CD4-positive, alpha-beta T cell treated with Interleukin-21 for 1 hour (primary cell): ENCODE data around the gene RFT1.

Experiments used
- DNase-seq: peaks from one replicate; pipeline ENCODE4 v3.0.0-alpha.2; 2020

The RFT1 gene

GRCh38 chr3:53147903-53148400 is 17.7 kb upstream of the RFT1 start:
- DNase-seq: no peak

- DNase-seq: no peak
These were observed 17.1 kb upstream of the RFT1 start for GRCh38 chr3:53147151-53147902.

DNA sequence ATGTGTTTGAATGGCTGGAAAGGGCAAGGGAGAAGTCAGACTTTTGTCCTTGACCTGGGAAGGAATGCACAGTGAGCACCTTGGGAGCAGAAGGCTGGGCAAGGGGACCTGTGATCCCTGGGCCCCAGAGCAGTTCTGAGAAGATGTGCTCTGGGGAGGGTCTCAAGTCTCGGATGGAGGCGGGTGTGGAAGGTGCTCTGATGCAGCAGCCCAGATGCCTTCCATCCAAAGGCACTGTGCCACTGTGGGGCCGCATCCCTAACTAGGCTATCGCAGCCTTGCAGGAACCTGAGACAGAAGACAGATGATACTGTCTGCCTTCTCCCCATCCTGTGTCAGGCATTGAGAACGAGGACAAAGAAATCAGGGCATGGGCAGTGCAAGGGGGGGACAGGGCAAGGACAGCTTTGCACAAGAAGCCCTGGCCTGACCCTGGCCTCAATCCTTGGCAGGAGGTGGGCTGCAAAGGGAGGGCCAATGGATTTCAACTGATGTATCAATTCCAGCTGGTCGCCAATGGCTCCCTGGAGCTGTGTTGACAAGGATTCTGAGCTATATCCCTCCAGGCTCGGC is 16.2 kb upstream of the RFT1 start:
- no peak for DNase-seq

- no peak for DNase-seq
These were observed 15.5 kb upstream of the RFT1 start for GRCh38 chr3:53145713-53146080.

DNA sequence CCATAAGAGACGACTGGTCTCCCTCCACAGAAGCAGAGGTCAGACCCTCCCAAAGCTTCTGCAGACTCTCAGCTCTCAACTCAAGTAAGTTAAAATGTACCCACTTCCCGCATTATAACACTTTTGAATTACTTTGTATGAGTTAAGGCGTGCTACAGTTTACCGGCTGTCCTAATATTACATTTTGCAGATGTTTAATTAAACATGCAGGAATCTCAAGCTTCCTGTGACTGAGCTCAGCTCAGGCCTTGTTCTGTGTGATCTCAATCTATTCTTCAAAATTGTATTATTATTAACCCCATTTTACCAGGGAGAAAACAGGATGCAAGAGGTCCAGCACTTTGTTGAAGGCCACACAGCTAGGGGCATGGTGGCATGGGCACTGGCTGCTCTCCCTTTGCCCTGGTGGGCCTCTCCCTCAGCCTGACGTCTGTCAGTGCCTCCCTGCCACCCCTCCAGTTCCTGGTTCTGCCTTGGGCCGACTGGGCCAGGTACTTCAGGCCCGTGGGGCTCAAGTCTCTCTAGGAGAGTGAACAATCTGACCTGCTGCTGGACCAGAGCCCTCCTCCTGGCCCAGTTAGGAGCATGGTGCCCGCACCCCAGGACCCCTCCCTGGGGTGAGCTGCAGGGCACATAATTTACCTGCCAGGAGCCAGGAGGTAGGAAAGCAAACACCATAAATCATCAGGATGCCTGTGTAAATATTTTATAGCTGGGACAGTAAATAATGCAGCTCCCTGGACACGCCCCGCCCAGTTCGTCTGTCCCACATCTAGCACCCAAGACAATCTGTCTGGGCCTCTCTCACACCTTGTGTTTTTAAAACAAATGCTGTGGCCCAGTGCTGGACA is 14.9 kb upstream of the RFT1 start:
- DNase-seq: no peak

DNA sequence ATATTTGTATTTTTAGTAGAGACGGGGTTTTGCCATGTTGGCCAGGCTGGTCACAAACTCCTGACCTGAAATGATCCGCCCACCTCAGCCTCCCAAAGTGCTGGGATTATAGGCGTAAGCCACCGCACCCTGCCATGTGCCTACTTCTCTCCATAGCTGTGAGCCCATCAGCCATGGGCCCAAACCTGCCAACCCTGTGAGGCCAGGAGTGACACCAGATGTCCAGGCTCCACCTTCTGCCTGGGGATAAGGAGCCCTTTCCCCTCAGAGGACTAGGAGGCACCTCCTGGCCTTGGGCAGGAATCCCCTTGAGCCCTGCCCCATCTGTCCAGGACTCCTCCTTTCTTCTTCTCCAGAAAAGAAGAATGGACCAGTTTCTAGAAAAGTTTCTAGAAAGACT is 14.2 kb upstream of the RFT1 start:
- DNase-seq: no peak

- DNase-seq: peak; percentile 5
These were observed 12.8 kb upstream of the RFT1 start for GRCh38 chr3:53142986-53143385.

- no peak for DNase-seq
These were observed 10.9 kb upstream of the RFT1 start for GRCh38 chr3:53140847-53141845.

- DNase-seq: no peak
These were observed 9.9 kb upstream of the RFT1 start for GRCh38 chr3:53139906-53140846.

DNA sequence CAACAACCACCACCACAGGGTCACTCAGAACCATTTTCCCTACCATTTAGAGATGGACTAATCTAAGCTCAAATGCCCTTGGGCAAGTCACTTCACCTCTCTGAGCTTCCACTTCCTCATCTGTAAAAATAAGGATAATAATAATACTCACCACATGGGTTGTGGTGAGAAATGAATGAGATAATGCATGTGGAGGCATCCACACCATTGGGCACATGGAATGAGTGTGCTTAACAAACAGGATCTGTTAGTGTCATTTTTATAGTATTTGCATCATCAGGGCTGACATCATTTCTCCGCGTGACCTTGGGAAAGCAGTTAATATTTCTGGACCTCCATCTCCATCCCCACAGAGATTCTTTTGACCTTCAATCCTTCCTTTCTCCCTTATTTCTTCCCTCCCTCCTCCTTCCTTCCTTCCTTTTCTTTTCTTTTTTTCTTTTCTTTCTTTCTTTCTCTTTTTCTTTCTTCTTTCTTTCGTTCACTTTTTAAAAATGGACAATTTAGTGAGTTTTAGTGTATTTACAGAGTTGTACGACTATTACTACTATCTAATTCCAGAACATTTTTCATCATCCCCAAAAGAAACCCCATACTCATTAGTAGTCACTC is 7.7 kb upstream of the RFT1 start:
- DNase-seq: no peak

DNA sequence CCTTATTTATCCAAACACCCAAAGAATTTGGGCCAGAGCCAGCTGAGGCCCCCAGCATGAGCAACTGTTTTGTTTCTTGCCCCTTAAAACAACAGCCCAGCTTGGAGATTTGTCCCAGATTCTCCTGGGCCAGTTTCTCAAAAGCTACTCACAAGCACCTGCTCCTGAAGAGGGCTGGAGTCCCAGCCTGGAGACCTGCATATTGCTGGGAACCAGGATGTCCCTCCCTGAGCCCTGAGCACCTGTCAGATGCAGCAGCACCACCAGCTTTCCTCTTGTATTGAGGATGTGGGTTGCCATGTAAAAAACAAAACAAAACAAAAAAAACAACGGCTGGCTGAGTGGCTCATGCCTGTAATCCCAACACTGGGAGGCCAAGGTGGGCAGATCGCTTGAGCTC is 7.0 kb upstream of the RFT1 start:
- DNase-seq: no peak

- DNase-seq: peak; percentile 69
These were observed 4.5 kb upstream of the RFT1 start for GRCh38 chr3:53134631-53135232.

GRCh38 chr3:53132347-53132746 is 2.1 kb upstream of the RFT1 start:
- no peak for DNase-seq

DNA sequence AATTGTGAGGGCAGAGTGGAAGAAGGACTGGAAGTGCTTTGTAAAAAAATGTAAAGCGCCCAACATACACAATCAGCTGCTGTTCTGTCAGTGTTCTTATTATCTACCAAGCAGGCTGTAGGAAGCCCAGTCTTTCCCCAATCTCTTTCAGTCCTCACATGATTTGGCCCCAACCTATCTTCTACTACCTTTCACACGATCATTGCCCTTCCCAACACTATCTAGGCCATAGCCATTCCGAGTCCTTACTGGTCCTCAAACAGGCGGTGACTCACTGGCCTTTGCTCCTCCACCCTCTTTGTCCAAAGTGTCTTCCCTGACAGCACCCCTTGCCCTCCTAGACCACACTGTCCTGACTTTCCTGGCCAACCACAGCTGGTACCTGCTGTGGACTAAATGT is 861 bp upstream of the RFT1 start:
- no peak for DNase-seq

GRCh38 chr3:53129344-53129743 is 891 bp downstream of the RFT1 start:
- no peak for DNase-seq

- no peak for DNase-seq
These were observed 3.6 kb downstream of the RFT1 start for GRCh38 chr3:53126601-53127000.

DNA sequence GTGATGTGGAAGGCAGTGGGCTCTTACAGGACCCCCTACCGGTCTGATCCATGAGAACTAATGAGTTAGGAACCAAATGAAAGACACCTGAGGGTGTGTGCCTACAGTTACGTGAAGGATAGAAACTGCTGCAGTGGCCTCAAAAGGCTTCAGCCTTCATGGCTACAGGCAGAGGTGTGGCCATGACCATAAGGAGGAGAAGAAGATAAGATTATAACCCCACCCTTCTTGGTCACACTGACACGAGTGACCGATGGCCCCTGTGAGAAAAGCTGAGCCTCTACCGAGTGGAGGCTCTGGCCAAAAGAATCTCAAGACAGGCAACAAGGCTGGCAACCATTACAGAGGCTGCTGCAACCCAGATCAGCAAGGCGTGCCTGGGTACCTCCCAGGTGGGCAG is 6.3 kb downstream of the RFT1 start:
- no peak for DNase-seq

DNA sequence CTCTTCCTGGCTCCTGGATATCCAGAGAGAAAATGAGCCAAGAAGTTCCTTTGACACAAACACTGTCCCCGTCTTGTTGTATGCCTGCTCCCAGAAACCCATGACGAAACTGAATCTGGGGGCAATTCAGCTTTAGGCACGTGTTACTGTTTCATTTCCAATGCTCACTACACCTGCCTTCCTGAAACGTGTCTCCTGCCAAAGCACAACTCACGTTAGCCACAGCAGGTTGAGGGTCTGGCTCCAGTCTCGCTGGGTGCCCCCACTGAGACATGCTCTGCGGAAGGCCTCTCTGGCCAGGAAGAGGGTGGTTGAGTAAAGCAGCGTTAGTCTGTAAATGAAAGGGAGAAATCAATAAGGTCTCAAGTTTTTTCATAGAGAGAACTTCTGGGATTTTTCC is 6.7 kb downstream of the RFT1 start:
- DNase-seq: no peak

DNA sequence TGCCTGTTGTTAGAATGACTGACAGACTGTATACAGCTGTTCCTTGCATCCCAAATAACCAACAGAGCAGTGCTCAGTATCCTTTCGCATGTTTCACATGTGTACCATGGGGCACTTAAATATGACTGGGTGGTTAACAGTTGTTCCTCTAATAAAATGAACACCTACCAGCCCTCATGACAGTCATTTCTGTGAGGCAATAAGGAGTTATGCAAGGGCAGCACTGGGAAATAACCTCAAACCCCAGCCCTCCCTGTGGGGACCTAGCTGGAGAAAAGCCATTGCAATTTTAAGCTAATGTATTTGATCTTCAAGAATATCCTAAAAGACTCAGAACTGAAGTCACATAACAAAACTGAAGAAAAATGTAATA is 7.3 kb downstream of the RFT1 start:
- DNase-seq: no peak

DNA sequence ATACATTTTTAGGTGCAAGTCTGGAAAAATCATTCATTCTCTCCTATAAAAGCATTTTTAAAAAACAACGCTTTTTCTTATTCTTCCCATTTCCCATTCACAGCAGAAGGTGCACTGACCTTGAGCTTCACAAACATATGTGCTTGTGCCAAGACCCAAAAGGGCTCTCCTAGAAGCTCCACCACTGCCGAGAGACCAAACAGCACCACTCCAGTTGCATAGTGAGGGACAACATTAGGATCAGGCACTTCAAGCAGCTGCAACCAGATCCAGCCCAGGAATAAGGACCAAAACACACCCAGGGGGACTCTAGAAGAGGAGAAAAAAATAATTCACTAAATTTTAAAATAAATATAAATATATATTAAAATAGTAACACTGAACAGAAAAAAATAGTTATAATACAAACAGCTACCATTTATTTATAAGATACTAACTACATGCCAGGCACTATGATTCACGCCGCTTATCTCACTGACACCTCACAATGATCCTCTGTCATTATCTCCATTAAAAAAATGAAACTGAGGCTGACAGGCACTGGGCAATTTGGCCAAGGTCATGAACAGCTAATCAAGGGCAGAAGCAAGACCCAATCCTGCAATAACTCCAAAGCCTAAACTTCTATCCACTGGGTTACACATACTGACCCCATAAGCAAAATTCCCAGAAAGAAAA is 7.8 kb downstream of the RFT1 start:
- DNase-seq: no peak
